DMS79 treated with DMSO at 0.1 percent for 48 hours (cell line): ENCODE results near the gene TXNRD3.
"Not testable (repeated sequence)": the region's sequence is repeated elsewhere in the genome, so short reads cannot be mapped to it uniquely, and the experiment has no call there.

ENCODE experiments used
- DNase-seq: peaks from one replicate; lab custom pipeline; 2025; lab: John Stamatoyannopoulos, UW

The TXNRD3 gene

DNA sequence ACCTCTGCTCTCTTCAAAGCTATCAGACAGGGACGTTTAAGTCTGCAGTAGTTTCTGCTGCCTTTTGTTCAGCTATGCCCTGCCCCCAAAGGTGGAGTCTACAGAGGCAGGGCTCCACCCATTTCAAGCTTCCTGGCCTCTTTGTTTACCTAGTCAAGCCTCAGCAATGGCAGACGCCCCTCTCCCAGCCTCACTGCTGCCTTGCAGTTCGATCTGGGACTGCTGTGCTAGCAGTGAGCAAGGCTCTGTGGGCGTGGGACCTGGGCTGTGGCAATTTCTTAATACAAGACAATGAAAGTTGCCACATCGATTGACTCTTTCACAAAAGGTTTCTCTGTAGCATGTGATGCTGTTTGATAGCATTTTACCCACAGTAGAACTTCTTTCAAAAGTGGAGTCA is 63.4 kb downstream of the TXNRD3 start:
- DNase-seq = not testable (repeated sequence)

DNA sequence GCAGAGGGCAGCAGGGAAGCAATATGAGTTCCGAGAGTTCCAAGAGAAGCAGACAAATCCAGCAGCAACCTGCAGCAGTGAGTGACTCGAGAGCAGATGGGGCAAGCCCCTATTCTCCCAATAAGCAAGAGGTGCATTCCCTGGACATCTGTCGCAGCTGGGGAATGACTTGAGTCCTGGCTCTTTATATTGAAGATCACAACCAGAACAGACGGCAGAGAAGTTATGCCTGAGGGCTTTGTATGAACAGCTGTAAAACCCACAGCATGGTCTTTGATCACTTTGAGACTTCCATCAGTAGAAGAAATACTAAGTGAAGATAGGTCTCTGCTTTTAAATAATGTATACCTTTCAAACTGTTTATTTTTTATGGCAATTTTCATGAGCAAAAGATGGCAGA is 72.6 kb downstream of the TXNRD3 start:
- no peak for DNase-seq

DNA sequence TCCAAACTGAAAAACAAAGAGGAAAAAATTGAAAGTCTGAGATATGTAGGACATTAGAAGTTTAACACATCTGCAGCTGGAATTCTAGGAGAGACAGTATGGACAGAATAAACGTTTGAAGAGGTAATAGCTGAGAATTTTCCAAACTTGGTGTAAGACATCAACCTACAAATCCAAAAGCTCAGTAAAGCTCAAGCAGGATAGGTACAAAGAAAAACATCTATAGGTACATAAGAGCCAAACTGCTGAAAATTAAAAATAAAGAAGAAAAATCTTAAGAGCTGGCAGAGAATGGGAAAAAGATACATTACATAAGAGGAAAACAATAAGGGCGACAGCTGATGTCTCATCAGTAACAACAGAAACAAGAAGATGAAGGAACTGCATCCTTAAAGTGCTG is 73.4 kb downstream of the TXNRD3 start:
- no peak for DNase-seq

DNA sequence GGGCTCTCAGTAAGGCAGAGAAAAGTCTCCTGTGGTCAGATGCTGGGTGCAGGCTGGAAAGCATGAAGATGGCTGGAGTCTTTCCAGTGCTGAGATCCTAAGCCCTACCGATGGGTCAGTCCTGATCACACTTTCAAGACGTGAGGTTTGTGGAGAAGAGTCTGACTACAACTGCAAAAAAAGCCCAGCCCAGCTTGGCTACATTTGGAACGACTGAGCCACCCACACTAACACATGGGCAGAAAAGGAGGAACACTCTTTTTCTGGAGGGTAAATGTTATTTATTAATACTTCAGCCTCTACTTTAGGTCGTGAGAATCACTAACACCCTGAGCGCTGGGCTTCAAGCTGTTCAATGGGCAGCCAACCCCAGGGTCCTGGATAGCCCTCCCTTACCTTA is 74.2 kb downstream of the TXNRD3 start:
- DNase-seq = no peak

DNA sequence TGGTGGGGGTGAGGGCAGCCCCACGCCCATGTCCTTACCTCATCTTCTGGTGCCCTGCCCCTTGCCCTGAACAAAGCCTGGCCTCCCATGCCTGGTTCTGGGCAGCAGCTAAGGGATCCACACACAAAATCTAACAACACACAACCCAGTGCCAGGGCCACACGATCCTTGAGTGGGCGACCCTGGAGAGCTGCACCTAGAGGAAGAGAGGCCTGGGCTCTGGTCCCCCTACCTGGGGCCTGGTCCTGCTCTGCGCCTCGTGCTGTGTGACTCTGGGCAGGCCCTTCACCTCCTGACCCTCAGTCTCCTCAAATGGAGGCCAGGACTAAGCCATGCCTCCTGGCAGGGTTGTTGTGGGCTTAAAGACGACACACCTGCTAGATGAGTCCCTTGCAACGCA is 76.2 kb downstream of the TXNRD3 start:
- DNase-seq = no peak

DNA sequence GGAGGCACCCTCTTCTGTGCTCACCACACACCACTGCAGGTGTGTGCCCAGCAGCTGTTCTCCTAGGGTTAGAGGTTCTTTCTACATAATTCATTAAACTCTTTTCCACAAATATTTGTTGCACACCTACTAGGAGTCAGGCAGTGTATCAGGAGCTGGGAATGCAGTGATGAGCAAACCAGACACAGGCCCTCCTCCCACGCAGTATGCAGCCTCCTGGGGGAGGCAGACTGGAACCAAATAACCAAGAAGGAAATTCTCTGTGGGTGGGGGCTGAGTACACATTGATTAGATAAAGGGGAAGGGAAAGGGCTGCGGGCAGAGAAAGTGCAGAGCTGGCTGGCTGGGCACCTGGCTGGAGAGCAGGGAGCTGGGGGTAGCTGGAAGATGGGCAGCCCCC is 77.7 kb downstream of the TXNRD3 start:
- no peak for DNase-seq

DNA sequence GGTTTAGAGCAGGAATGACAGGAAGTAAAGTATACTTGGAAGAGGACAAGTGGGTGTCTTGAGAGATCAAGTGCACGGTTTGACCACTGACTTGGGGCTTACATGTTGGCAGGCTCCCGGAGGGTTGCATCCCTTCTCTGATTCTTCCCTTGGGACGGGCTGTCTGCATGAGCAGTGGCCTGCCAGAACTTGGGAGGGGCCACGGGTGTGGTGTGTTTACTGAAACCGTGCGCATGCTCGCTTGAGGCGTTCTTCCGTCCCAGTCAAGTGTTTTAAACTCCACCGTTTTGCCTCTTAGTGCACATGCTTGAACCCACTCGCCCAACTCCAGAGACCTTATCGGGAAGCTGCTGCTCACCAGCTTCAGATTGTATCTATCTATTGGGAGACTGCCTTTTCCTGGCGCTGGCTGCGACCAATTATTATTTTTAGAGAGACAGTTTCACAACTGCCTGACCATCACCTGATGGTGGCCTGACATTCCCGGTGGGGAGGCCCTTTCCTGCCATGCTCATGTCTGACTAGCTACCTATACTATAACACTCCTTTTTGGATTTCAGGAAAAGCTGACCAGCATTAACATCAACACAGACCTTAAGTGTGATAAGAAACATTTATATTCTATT is 81.3 kb downstream of the TXNRD3 start:
- peak; percentile 31 for DNase-seq

DNA sequence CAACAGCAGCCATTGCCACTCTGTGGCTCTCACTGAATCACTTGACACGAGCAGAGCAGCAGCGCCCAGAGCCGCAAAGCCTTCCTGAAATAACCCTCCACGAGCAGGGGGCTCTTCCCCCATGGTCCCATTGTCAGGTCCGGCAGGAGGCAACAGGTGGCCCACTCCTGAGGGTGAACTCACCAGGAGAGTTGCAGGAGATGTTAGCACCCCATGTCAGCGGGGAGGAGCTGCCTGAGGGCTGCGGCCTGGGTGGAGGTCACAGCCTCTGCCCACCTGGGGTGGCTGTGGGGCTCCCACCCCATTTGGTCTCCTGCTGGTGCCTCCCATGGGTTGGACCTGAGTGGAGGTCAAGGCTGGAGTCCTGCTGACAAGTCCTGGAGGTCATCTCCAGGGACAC is 83.8 kb downstream of the TXNRD3 start:
- no peak for DNase-seq

DNA sequence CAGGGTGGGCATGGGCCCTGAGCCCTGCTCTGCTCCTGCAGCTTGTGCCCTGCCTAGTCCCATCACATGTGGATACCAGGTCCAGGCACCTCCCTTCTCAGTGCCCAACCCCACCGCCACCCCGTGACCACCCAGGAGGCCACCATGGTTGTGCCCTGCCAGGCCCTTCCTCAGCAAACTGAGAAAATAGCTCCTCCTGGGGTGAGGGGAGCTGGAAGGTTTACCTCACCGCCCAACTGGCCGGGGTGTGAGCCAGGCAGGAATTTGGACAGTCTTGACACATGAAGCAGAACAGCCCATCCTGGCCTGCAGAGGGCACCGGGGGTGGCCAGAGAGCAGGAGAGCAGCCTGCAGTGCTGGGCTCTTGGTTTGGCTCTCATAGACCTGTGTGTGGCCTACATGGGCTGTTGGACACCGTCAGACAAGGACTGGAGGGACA is 84.8 kb downstream of the TXNRD3 start:
- no peak for DNase-seq

DNA sequence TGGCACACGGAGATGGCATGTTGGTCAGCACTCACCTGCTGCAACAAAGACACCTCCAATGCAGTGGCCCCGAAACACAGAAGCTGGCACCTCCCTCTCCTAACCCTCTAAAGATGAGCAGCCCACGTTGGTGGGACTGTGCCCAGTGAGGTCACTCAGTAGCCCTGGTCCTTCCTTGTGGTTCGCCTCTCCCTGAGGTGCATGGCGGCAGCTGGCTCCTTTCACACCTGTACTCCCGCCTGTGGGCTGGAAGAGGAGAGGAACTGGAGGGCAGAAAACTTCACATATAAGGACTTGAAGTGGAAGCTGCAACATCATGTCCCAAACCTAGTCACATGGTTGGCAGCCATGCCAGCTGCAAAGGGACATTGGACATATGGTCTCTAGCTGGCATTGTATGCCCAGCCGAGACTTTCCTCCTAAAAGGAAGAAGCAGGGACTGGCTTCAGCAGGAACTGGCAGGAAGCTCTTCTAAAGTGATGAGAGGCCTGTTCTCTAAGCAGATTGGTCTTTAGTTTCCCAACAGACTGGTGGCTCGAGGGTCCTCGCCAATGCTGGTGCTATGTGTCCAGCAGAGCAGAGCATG is 85.4 kb downstream of the TXNRD3 start:
- no peak for DNase-seq

DNA sequence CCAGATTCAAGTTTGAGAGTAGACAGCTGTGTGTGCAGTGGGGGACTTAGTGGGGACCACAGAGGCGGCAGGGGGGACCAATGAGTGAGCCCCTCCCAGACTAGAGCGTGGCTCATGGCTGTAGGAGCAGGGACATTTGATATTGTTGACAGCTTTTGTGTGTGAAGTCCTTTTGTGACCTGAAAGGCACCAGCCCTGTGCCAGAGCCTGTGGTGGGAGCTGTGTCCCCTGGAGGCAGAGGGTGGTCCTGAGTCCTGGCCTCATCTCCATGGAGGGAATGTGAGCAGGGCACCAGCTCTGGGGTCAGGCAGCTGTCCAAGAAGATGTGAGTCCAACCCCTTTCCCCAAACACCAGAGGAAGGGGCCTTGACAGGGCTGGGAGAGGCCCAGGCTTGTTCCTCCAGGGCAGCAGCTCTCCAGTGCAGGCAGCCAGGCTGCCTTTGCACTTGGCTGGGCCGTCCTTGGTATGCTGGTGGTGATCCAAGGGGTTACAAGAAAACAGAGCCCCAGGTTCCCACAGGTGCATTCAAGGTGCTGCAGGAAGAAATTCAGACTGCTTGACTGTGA is 86.1 kb downstream of the TXNRD3 start:
- no peak for DNase-seq

DNA sequence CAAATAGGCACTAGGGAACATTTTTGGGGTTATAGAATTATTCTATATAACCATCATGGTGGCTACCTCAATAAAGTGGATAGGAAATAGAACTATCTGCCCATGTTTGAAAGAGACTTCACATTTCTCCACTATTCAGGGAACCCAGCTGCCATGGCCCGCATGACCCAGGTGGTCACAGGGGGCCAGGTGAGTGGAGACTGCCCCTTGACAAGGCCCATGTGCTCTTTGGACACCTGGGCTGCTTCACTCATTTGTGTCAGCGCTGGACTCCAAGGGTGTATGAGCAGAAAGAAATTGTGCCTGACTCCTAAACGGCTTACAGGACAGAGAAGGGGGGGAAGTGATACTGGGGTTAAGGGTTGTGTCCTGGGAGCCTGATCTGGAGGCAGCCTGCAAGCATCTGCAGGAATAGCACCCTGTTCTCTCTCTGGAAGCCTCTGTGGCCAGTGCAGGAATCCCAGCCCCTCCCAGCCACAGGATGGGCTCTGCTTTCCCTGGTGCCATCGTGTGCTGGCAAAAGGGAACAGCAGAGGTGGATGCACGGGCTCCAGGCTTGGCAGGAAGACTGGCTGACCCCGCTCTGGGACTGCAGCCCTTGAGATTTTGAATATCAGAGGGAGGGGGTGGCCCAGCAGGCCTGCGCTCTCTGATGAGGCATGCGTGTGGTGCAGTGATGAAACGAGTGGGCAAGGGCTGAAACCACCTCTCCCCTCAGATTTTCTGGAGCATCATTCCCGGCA is 87.1 kb downstream of the TXNRD3 start:
- no peak for DNase-seq

DNA sequence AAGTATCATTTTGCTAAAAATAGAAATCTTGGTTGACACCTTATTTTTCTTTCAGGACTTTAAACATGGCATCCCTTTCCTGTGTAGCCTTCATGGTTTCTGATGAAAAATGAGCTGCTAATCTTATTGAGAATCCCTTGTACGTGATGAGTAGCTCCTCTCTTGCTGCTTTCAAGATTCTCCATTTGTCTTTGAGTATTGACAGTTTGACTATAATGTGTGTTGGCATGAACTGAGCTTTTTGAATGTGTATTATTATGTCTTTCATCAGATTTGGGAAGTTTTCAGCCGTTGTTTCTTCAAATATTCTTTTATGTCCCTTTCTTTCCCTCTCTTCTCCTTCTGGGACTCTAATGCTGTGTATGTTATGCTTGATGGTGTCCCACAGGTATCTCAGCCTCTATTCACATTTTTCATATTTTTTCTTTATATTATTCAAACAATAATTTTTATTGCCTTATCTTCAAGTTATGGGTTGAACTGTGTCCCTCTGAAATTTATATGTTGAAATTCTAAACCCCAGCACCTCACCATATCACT is 92.1 kb downstream of the TXNRD3 start:
- DNase-seq = no peak

DNA sequence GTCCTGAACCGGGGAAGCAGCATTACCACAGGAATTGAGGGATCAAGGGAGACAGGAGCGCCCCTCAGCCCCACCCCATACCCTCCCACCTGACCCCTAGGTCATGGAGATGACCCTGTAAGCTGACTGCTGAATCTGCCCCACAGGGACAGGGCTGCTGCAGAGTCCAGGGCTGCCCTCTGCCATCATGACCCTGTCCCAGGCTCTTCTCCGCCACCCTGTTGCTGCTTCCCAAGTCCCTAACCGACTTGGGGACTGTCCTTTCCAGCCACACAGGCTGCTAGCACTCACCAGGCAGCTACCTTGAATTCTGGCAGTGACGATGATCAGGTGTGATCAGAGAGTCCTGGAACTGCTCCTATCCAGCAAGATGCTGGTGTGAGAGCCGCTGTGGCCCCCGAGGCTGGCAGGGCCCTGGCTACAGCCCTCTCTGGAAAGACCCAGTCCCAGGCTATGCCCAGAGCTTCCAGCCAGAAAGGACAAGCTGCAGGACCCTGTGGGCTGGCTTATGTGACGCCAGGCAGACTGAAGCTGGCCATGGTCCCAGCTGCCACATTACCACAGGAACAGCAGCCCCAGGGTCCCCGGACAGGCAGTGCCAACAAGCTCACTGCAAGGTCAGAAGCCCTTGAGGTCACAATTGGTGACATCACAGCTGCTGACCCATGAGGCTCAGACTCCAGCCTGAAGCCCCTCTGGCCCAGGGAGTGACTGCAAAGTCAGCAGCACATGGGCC is 96.4 kb downstream of the TXNRD3 start, which contains the start of gene C3orf22:
Gene C3orf22, minus strand, starts transcription at position 597 of the 736 bp plus-strand sequence. CDS start 5,542 bp downstream, outside the sequence.
- DNase-seq = no peak

DNA sequence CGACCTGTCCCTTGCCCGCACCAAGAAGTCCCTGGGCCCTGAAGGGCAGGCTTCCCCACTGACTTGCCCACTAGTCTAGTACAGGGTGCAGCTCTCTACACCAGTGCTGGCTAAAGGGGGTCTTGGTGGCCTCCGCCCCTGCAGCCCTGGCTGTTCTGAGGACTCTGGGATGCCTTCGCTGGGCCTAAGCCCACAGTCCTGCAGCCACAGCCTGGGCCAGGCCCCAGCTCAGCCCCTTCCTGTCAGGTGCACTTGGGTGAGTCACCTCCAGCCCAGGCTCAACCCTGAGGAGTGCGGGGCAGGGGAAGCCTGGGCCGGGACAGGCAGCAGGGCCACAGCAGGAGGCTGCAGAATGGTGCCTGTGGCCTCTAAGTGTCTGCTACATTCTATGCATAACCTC is 97.2 kb downstream of the TXNRD3 start:
- DNase-seq = no peak

DNA sequence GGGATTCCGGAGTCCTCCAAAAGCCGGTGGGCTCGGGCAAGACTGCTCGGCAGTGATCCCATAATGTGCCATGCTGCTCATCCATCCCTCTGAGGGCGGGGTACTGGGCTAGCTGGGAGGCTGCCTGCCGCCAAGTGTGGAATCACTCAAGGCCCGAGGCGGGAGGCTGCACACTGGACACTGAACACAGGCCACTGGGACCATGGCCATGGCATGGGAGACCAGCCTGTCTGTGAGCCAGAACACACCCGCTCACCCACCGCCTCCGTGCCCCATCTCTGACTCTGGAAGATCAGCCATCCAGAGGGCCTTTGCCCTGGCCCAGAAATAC is 97.5 kb downstream of the TXNRD3 start:
- no peak for DNase-seq
